ENCODE measurements around the gene STXBP1.

Gene STXBP1

DNA sequence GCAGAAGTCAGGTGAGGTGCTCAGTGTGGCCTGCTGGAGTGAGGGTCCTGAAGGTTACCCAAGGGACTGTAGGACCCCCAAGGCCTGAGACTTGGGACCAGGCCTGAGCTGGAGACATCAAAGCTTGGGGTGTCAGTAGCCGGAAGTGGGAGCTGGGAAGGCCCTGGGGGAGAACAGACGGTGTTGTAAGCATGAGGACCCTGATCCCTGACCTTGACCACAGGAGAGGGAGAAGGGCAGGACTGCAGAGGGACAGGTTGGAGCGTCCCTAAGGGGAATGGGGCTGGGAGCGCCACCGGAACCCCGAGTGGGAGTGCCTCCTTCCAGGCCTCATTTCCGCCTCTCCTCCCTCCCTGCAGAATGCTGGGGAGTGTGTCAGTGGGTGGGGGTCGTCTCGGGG lies 104.3 kb downstream of the STXBP1 start:
- no peaks in the 10 kb centered on the region for H3K9me3 ChIP-seq
- no peak for DNase-seq (ENCODE audit: low spot score in 2 of 2)
- peaks cover 4% of the 10 kb centered on the region for H3K4me1 ChIP-seq
- peak overlapping the region; percentile 51 for H3K4me3 ChIP-seq
- no peaks in the 10 kb centered on the region for H3K36me3 ChIP-seq (replicated peaks)
- in situ Hi-C loops (cut with MboI; ENCODE audit: low sequenced_read_pairs) = no loop called here
- H3K27me3 ChIP-seq (ENCODE audit: low read depth) = no peaks in the 10 kb centered on the region

DNA sequence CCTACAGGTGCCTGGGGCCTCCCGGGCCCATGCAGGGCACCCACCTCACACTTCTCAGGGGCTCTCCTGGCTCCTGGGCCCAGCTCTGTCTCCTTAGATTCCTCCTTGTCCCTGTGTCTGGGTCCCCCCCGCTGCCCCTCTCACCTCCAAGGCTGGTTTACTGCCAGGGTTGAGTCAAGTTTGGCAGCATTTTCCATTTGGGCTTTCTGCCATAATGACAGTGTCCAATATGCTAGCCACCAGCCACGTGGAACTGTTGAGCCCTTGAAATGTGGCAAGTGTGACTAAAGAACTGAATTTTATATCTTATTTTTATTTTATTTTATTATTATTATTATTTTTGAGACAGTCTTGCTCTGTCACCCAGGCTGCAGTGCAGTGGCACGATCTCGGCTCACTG lies 105.7 kb downstream of the STXBP1 start:
- H3K4me3 ChIP-seq = no peak overlapping the region
- peaks cover 4% of the 10 kb centered on the region for H3K4me1 ChIP-seq
- H3K36me3 ChIP-seq (replicated peaks) = no peaks in the 10 kb centered on the region
- H3K27me3 ChIP-seq (ENCODE audit: low read depth) = no peaks in the 10 kb centered on the region
- no peak for DNase-seq (ENCODE audit: low spot score in 2 of 2)
- H3K9me3 ChIP-seq = no peaks in the 10 kb centered on the region
- in situ Hi-C loops (cut with MboI; ENCODE audit: low sequenced_read_pairs) = no loop called here

DNA sequence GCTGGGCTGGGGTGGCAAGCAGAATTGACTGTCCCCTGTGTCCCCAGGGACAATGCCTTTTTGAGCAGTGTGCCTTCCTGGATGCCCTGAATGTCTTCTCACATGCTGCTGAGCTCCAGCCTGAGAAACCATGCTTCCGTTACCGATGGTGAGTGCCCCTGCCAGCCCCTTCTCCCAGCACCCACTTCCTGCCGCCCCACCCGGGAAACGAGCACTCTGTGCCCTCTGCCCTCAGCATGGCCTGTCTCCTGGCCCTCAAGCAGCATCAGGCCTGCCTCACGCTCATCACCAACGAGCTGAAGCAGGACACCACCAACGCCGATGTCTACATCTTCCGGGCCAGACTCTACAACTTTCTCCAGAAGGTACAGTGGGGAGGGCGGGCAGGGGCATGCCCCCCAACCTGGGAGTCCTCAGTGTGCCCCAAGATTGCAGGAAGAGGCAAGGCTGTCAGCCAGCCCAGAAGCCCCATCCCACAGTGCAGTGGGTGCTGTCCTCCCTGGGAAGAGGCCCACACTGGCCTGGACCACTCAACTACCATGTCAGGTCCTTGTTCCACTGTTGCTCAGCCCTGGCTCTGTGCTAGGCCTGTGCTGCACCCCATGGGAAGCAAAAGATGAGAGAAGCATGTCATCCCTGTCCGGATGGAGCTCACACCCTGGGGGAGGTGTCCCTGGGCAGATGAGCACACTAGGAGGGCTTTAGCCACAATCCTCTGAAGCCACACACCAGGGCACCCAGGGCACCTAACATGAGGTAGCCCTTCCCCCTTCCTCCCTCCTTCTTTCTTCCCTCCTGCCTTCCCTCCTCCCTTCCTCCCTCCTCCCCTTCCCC lies 108.2 kb downstream of the STXBP1 start:
- H3K36me3 ChIP-seq (replicated peaks) = no peaks in the 10 kb centered on the region
- no peak for DNase-seq (ENCODE audit: low spot score in 2 of 2)
- H3K27me3 ChIP-seq (ENCODE audit: low read depth) = no peaks in the 10 kb centered on the region
- H3K9me3 ChIP-seq = no peaks in the 10 kb centered on the region
- in situ Hi-C loops (cut with MboI; ENCODE audit: low sequenced_read_pairs) = no loop called here
- no peak overlapping the region for H3K4me3 ChIP-seq
- H3K4me1 ChIP-seq = peaks cover 4% of the 10 kb centered on the region

DNA sequence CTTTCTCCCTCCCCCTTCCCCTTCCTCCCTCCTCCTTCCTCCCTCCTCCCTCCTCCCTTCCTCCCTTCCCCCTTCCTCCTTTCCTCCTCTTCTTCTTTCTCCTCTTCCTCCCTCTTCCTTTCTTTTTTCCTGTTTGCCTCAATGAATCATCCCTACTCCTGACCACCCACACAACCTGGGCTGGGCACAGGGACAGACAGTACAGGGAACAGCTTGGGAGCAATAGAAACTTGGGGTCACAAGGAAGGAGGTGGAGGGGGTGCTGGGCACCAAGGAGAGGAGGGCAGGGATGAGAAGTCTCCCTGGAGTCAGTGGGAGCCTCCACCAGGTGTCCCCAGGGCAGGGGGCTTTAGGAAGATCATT lies 108.8 kb downstream of the STXBP1 start:
- H3K4me3 ChIP-seq = no peak overlapping the region
- H3K36me3 ChIP-seq (replicated peaks) = no peaks in the 10 kb centered on the region
- no peaks in the 10 kb centered on the region for H3K9me3 ChIP-seq
- H3K27me3 ChIP-seq (ENCODE audit: low read depth) = no peaks in the 10 kb centered on the region
- DNase-seq (ENCODE audit: low spot score in 2 of 2) = no peak
- in situ Hi-C loops (cut with MboI; ENCODE audit: low sequenced_read_pairs) = no loop called here
- peaks cover 4% of the 10 kb centered on the region for H3K4me1 ChIP-seq

DNA sequence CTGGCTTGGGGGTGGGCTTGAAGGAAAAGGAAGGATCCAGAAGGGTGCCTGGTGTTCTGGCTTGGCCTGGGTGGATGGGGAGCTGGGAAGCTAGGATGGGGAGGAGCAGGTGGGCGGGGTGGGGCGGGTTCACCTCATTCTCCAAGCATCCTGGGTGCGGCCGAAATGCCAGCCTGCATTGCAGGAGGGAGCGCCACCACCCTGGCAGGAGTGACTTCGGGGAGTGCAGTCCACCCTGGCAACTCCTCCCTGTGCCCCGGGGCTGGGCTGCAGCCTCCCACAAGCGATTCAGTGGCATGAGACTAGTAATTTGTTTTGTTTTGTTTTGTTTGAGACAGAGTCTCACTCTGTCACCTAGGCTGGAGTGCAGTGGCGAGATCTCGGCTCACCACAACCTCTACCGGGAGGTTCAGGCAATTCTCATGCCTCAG lies 109.3 kb downstream of the STXBP1 start:
- no peak overlapping the region for H3K4me3 ChIP-seq

DNA sequence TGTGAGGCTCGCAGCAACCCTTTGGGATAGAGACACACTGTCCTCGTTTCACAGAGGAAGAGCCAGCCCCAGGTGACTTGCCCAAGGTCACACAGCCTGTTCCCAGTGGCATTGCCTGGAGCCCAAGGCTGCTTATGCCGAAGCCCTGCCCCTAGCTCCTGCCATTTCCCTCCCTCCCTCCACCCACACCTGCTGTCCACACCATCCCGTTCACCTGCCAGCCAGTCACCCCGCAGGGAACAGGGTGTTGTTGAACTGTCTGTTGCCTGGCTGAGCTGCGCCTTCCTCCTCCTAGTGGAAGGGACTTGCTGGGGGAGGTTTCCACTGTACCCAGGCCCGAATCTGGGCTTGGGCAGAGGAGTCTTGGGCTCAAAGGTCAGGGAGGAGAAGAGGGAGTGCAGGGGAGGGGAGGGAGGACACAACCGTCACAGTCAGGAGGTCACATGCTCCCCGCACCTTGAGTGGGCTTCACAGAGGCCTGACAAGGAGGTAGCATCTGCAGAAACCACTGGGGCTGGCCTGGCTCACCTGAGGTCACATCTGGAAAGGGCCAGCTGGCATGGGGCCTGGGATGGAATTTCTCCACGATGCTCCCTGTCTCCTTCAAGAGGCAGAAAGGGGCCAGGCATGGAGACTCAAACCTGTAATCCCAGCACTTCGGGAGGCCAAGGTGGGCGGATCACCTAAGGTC lies 110.1 kb downstream of the STXBP1 start:
- in situ Hi-C loops (cut with MboI; ENCODE audit: low sequenced_read_pairs) = no loop called here
- Histone ChIP-seq H3K4me1 (peaks cover 4% of the 10 kb centered on the region), H3K9me3 (no peaks in the 10 kb centered on the region), H3K27me3 (ENCODE audit: low read depth) (no peaks in the 10 kb centered on the region), H3K4me3 (no peak overlapping the region), H3K36me3 (replicated peaks) (no peaks in the 10 kb centered on the region)
- DNase-seq (ENCODE audit: low spot score in 2 of 2) = no peak

More for the DNA sequence above, 109.3 kb downstream of the STXBP1 start:
- Histone ChIP-seq H3K9me3 (no peaks in the 10 kb centered on the region), H3K4me1 (peaks cover 4% of the 10 kb centered on the region), H3K36me3 (replicated peaks) (no peaks in the 10 kb centered on the region), H3K27me3 (ENCODE audit: low read depth) (no peaks in the 10 kb centered on the region)
- in situ Hi-C loops (cut with MboI; ENCODE audit: low sequenced_read_pairs) = no loop called here
- DNase-seq (ENCODE audit: low spot score in 2 of 2) = no peak

DNA sequence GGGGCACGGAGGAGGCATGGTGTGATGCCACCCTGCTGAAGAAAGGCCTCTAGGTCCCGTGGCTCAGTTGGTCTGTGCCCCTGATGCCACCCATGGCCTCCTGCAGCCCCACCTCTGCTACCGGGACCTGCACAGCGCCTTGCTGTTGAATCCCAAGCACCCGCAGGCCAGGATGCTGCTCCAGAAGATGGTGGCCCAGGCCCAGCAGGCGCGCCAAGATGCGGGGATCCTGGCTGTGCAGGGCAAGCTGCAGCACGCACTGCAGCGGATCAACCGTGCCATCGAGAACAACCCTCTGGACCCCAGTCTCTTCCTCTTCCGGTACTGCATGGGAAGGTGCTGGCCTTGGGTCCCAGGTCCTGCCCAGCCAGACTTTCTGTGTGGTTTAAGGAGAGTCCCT lies 110.9 kb downstream of the STXBP1 start:
- no peak overlapping the region for H3K4me3 ChIP-seq
- no peaks in the 10 kb centered on the region for H3K27me3 ChIP-seq (ENCODE audit: low read depth)
- peaks cover 4% of the 10 kb centered on the region for H3K4me1 ChIP-seq
- no peaks in the 10 kb centered on the region for H3K36me3 ChIP-seq (replicated peaks)
- H3K9me3 ChIP-seq = no peaks in the 10 kb centered on the region
- DNase-seq (ENCODE audit: low spot score in 2 of 2) = no peak
- in situ Hi-C loops (cut with MboI; ENCODE audit: low sequenced_read_pairs) = no loop called here

DNA sequence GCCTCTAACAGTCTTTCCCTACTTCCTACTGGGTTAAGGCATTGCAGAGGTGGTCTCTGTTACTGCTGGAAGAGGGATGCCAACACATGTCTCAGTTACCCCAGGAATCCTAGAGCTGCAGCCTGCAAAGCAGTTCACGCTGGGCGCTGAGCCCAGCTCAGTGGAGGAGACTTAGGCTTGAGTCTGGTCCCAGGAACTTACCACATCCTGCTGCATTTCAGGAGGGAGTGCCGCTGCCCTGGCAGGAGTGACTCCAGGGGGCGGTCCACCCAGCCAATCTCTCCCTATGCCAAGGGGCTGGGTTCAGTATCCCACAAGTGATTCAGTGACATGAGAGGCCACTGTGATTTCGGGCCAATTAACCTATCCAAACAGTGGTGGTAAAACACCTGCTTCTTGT lies 111.4 kb downstream of the STXBP1 start:
- no peaks in the 10 kb centered on the region for H3K36me3 ChIP-seq (replicated peaks)
- H3K4me3 ChIP-seq = no peak overlapping the region
- in situ Hi-C loops (cut with MboI; ENCODE audit: low sequenced_read_pairs) = no loop called here
- H3K4me1 ChIP-seq = peaks cover under 1% of the 10 kb centered on the region; the same call in 1 of the 2 replicates
- no peaks in the 10 kb centered on the region for H3K27me3 ChIP-seq (ENCODE audit: low read depth)
- DNase-seq (ENCODE audit: low spot score in 2 of 2) = no peak
- no peaks in the 10 kb centered on the region for H3K9me3 ChIP-seq

DNA sequence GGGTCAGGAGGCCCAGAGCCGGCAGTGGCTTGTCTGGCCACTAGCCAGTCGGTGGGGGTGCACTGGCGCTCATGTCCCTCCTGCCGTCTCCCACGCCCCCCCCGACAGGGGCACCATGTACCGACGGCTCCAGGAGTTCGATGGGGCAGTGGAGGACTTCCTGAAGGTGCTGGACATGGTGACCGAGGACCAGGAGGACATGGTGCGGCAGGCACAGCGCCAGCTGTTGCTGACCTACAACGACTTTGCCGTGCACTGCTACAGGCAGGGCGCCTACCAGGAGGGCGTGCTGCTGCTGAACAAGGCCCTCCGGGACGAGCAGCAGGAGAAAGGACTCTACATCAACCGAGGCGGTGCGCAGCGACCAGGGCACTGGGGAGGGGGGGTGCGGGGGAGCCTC lies 111.9 kb downstream of the STXBP1 start:
- DNase-seq (ENCODE audit: low spot score in 2 of 2) = no peak
- Histone ChIP-seq H3K36me3 (replicated peaks) (no peaks in the 10 kb centered on the region), H3K27me3 (ENCODE audit: low read depth) (no peaks in the 10 kb centered on the region), H3K9me3 (no peaks in the 10 kb centered on the region), H3K4me3 (no peak overlapping the region), H3K4me1 (no peaks in the 10 kb centered on the region)
- in situ Hi-C loops (cut with MboI; ENCODE audit: low sequenced_read_pairs) = no loop called here

DNA sequence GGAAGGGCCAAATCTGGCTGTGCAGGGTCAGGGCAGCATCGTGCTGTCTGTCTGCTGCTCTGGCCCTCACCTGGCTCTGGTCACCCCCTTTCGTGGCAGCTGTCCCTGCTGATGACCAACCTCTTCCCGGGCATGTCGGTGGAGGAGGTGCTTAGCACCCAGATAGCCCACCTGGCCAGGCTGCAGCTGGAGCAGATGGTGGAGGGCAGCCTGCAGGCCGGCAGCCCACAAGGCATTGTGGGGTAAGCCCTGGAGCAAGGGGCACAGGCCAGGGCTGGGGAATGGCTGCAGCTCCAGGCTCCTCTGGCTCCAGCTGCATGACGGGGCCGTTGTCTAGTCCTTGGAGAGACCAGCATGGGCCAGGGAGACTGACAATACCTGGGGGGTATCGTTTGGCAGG lies 114.8 kb downstream of the STXBP1 start:
- H3K4me1 ChIP-seq = no peaks in the 10 kb centered on the region
- H3K9me3 ChIP-seq = no peaks in the 10 kb centered on the region
- no peak overlapping the region for H3K4me3 ChIP-seq
- in situ Hi-C loops (cut with MboI; ENCODE audit: low sequenced_read_pairs) = no loop called here
- no peaks in the 10 kb centered on the region for H3K36me3 ChIP-seq (replicated peaks)
- H3K27me3 ChIP-seq (ENCODE audit: low read depth) = no peaks in the 10 kb centered on the region
- no peak for DNase-seq (ENCODE audit: low spot score in 2 of 2)

DNA sequence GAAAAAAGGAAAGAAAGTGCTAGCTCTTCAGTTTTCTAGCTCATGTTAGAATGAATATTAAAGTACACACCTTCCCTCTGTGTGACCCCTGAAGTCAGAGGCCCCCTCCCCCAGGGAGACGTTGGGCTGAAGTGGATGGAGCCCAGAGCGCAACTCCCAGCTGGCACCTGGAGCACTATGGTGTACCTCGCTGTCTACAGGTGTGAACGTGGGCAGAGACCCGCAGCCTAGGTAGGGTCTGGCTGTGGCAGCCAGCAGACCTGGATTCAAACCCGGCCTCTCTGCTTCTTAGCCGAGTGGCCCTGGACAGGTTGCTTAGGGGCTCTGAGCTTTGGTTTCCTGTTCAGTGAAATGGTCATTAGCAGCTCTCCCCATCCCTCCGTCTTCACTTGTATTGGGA lies 116.7 kb downstream of the STXBP1 start:
- H3K9me3 ChIP-seq = no peaks in the 10 kb centered on the region
- H3K27me3 ChIP-seq (ENCODE audit: low read depth) = no peaks in the 10 kb centered on the region
- no peak for DNase-seq (ENCODE audit: low spot score in 2 of 2)
- in situ Hi-C loops (cut with MboI; ENCODE audit: low sequenced_read_pairs) = no loop called here
- H3K36me3 ChIP-seq (replicated peaks) = no peaks in the 10 kb centered on the region
- no peak overlapping the region for H3K4me3 ChIP-seq
- no peaks in the 10 kb centered on the region for H3K4me1 ChIP-seq

DNA sequence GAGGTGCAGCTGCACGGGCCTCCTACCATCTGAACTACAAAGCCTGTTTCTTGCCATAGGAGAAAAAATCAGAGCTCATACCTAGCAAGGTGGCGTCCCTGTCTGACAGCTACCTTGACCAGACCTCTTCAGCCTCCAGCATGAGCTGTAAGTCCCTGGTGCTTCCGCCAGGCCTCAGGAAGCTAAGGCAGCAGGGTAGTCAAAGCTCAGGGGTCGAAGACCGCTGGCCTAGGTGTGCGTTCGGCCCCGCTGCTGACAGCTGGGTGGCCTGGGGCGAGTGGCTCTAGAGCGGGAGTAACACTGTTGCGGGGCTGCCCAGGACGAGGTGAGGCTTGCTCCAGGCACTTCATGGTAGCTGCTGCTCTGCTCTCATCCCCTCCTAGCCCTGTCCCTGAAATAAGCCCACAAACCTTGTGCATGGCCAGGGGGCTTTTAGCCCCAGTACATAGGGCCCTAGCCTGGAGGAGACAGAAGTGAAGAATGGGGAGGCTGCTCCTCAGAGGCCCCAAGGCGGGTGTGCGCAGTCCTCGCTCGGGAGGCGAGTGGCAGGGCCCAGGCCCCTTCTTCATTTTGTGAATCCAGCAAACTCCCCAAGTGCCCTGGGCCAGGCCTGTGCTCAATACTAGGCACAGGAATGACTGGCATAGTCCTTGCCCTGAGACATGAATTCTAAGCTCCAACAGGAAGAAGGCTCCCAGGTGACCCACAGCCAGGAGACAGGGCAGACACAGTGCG lies 117.6 kb downstream of the STXBP1 start:
- no peak for DNase-seq (ENCODE audit: low spot score in 2 of 2)
- Histone ChIP-seq H3K4me1 (peaks cover 4% of the 10 kb centered on the region), H3K27me3 (ENCODE audit: low read depth) (no peaks in the 10 kb centered on the region), H3K9me3 (no peaks in the 10 kb centered on the region), H3K4me3 (no peak overlapping the region), H3K36me3 (replicated peaks) (no peaks in the 10 kb centered on the region)
- in situ Hi-C loops (cut with MboI; ENCODE audit: low sequenced_read_pairs) = loop anchor here (10.0 kb wide), 1 partner anchor 185 kb away; the partner anchor contains the start of gene ST6GALNAC4

DNA sequence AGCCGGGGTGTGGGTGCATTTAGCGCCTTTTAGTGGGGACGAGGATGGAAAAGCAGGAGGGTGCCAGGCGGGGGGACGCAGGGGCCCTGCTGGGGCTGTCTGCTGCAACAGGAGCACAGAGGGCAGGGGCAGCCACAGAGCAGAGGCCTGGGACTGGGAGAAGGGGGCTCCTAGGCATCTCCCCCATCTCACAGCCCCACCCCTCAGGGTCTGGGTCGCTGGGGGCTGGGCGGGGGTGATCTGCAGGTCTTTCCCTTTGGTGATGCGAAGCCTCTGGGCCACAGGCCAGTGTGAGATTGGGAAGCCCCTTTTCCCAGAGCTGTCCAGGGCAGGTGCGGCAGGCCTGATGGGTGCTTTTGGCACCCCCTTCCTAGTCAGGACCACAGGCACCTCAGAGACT lies 118.2 kb downstream of the STXBP1 start:
- peaks cover 4% of the 10 kb centered on the region for H3K4me1 ChIP-seq
- H3K27me3 ChIP-seq (ENCODE audit: low read depth) = no peaks in the 10 kb centered on the region
- in situ Hi-C loops (cut with MboI; ENCODE audit: low sequenced_read_pairs) = loop anchor here (10.0 kb wide), 1 partner anchor 185 kb away; the partner anchor contains the start of gene ST6GALNAC4
- no peaks in the 10 kb centered on the region for H3K9me3 ChIP-seq
- H3K4me3 ChIP-seq = no peak overlapping the region
- H3K36me3 ChIP-seq (replicated peaks) = no peaks in the 10 kb centered on the region
- no peak for DNase-seq (ENCODE audit: low spot score in 2 of 2)

Measured in HAP-1 (cell line).